Posterior vena cava (tissue), 2 donors: ENCODE results near the gene TFPI2. TPM values are rescaled to one million over a fixed set of nuclear protein-coding genes. Genes with fewer than 3 reads are reported as not detected.

Experiments used
- DNase-seq: peaks from one replicate; pipeline ENCODE4 v3.0.0-alpha.2; 2020; ENCODE audit warnings: low spot score
- intact Hi-C, 2 donors: fragments of 100-400 bp; cut with DNase I; formaldehyde crosslinking; loops; one replicate each; pipeline versions ENCODE4 v1.14.1 to v1.14.2; 2022 to 2023
- total RNA-seq, 2 donors: library from RNA; stranded (reverse); fragmentation: NEBNext Ultra II Directional; extraction: Animal tissue kit (Norgen Biotek cat#: 25700); gene quantifications; one replicate each; pipeline ENCODE4 v1.2.1, GENCODE V29; 2021
- donor health status: DM: yes; HTN: yes; CAD: no.
- donor health status: DM: yes; HTN: yes; CAD: no.

The TFPI2 gene
- total RNA-seq, 2 donors from 2014 or later = 2.3 to 4.9 TPM

GRCh38 chr7:93866886-93867285 lies 23.7 kb downstream of the TFPI2 start:
- DNase-seq = no peak
- intact Hi-C loops = no loop called here

GRCh38 chr7:93862651-93863050 lies 27.9 kb downstream of the TFPI2 start:
- intact Hi-C loops = no loop called here
- DNase-seq = no peak

GRCh38 chr7:93861325-93861949 lies 29.1 kb downstream of the TFPI2 start:
- intact Hi-C loops = no loop called here
- DNase-seq = no peak

GRCh38 chr7:93860261-93860660 lies 30.3 kb downstream of the TFPI2 start:
- no peak for DNase-seq
- intact Hi-C loops = no loop called here

- no peak for DNase-seq
- intact Hi-C loops = no loop called here
Measured at GRCh38 chr7:93858857-93859256, 31.7 kb downstream of the TFPI2 start.

GRCh38 chr7:93856323-93856722 lies 34.2 kb downstream of the TFPI2 start:
- no peak for DNase-seq
- intact Hi-C loops = no loop called here

- intact Hi-C loops = no loop called here
- DNase-seq = no peak
Measured at GRCh38 chr7:93855797-93856196, 34.8 kb downstream of the TFPI2 start.

- no peak for DNase-seq
- intact Hi-C loops = no loop called here
Measured at GRCh38 chr7:93854480-93854879, 36.1 kb downstream of the TFPI2 start.

- intact Hi-C loops = no loop called here
- no peak for DNase-seq
Measured at GRCh38 chr7:93851536-93851935, 39.0 kb downstream of the TFPI2 start.

- DNase-seq = no peak
- intact Hi-C loops = no loop called here
Measured at GRCh38 chr7:93843260-93843659, 47.3 kb downstream of the TFPI2 start.

- no peak for DNase-seq
- intact Hi-C loops = no loop called here
Measured at GRCh38 chr7:93838966-93839365, 51.6 kb downstream of the TFPI2 start.

- DNase-seq = no peak
- intact Hi-C loops = no loop called here
Measured at GRCh38 chr7:93837245-93837644, 53.3 kb downstream of the TFPI2 start.

GRCh38 chr7:93836116-93836515 lies 54.4 kb downstream of the TFPI2 start:
- intact Hi-C loops = no loop called here
- DNase-seq = no peak

GRCh38 chr7:93835702-93836101 lies 54.9 kb downstream of the TFPI2 start:
- no peak for DNase-seq
- intact Hi-C loops = no loop called here

Other genes with a start within 250 kb of the TFPI2 start
- gene GNGT1, start 15.8 kb upstream of the TFPI2 start, total RNA-seq = not detected
- gene GNG11, start 31.0 kb upstream of the TFPI2 start, total RNA-seq = 10 to 100 TPM; 22.7 to 24.1 TPM
- gene BET1, start 113.6 kb upstream of the TFPI2 start, total RNA-seq = 10 to 100 TPM; 17.0 to 19.2 TPM